T-helper 1 cell treated with Interleukin-12 subunit alpha and Interleukin-12 subunit beta and Interleukin-4 antibody, amounts not matched to agents 30 ng/mL and 1 ng/mL, for 36 hours (primary cell): ENCODE measurements around the gene NDEL1. TPM values are rescaled to one million over a fixed set of nuclear protein-coding genes. Genes with fewer than 3 reads are reported as not detected.

Source experiments
- intact Hi-C: fragments of 100-400 bp; cut with micrococcal nuclease; formaldehyde crosslinking; loops from one replicate; pipeline ENCODE4 v1.15.1; 2024
- total RNA-seq: library from RNA; stranded (reverse); gene quantifications from 2 replicates; pipeline ENCODE4 v1.2.3, GENCODE V29; 2022

NDEL1 gene
- total RNA-seq, 1 donor from 2014 or later = 61.5 TPM

- intact Hi-C loops = no loop called here
Observed at GRCh38 chr17:8475781-8476180, 40.1 kb downstream of the NDEL1 start.

- intact Hi-C loops = no loop called here
Observed at GRCh38 chr17:8476741-8477140, 41.1 kb downstream of the NDEL1 start.

GRCh38 chr17:8477171-8477570, 41.5 kb downstream of the NDEL1 start:
- intact Hi-C loops = no loop called here

GRCh38 chr17:8477715-8478441, 42.2 kb downstream of the NDEL1 start:
- intact Hi-C loops = no loop called here

GRCh38 chr17:8479431-8479947, 43.8 kb downstream of the NDEL1 start:
- intact Hi-C loops = no loop called here

GRCh38 chr17:8480011-8480976, 44.6 kb downstream of the NDEL1 start:
- intact Hi-C loops = no loop called here

- intact Hi-C loops = no loop called here
Observed at GRCh38 chr17:8481089-8481488, 45.4 kb downstream of the NDEL1 start.

- intact Hi-C loops = no loop called here
Observed at GRCh38 chr17:8481703-8482102, 46.0 kb downstream of the NDEL1 start.

GRCh38 chr17:8482546-8482945, 46.9 kb downstream of the NDEL1 start:
- intact Hi-C loops = no loop called here

GRCh38 chr17:8484465-8484864, 48.8 kb downstream of the NDEL1 start:
- intact Hi-C loops = no loop called here

GRCh38 chr17:8485491-8485890, 49.8 kb downstream of the NDEL1 start:
- intact Hi-C loops = no loop called here

GRCh38 chr17:8487130-8487645, 51.5 kb downstream of the NDEL1 start:
- intact Hi-C loops = no loop called here

- intact Hi-C loops = no loop called here
Observed at GRCh38 chr17:8487743-8488142, 52.1 kb downstream of the NDEL1 start.

- intact Hi-C loops = no loop called here
Observed at GRCh38 chr17:8488491-8488890, 52.8 kb downstream of the NDEL1 start.

- intact Hi-C loops = no loop called here
Observed at GRCh38 chr17:8488901-8489300, 53.2 kb downstream of the NDEL1 start.

- intact Hi-C loops = no loop called here
Observed at GRCh38 chr17:8489841-8490240, 54.2 kb downstream of the NDEL1 start.

- intact Hi-C loops = no loop called here
Observed at GRCh38 chr17:8490256-8491023, 54.8 kb downstream of the NDEL1 start.

- intact Hi-C loops = no loop called here
Observed at GRCh38 chr17:8492121-8492520, 56.4 kb downstream of the NDEL1 start.

GRCh38 chr17:8494021-8494420, 58.3 kb downstream of the NDEL1 start:
- intact Hi-C loops = no loop called here

- intact Hi-C loops = no loop called here
Observed at GRCh38 chr17:8494506-8495111, 58.9 kb downstream of the NDEL1 start.

GRCh38 chr17:8496081-8496480, 60.4 kb downstream of the NDEL1 start:
- intact Hi-C loops = no loop called here
